CD4-positive, alpha-beta T cell treated with Interleukin-17A for 4 hours (primary cell): ENCODE measurements around the gene ATP10B.
"Not testable (repeated sequence)": the region's sequence is repeated elsewhere in the genome, so short reads cannot be mapped to it uniquely, and the experiment has no call there.

Source experiments
- DNase-seq: peaks from one replicate; pipeline ENCODE4 v3.0.0-alpha.2; 2020; ENCODE audit warnings: mixed read lengths

The ATP10B gene

GRCh38 chr5:160852049-160852448 is at the start of gene ATP10B:
Gene ATP10B (minus strand): TSS chr5:160852211. CDS start chr5:160688074, 164,137 bp downstream.
- no peak for DNase-seq

- DNase-seq, result no peak
Measured at GRCh38 chr5:160901656-160902055, 49.6 kb upstream of the ATP10B start.

DNA sequence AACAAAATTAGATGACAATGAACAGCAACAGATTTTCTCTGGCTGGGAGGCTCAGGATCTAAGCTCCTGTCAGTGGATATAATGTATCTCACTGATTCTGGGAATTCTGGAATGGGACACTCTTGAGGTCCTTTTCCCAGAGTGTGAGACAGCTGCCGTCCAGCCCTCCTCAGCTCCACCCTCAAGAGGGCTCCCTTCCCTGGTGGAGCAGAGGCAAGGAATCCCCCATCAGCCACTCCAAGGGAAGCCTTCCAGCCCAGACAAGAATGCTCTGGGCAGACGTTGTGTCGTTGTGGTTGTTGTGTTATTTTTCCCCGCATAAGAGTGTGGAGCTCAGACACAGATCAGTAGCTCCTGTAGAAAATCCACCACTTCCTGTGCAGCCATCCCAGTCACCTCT is 47.7 kb upstream of the ATP10B start:
- no peak for DNase-seq

GRCh38 chr5:160893180-160893964 is 41.4 kb upstream of the ATP10B start:
- not testable (repeated sequence) for DNase-seq

- no peak for DNase-seq
Measured at GRCh38 chr5:160887780-160888179, 35.8 kb upstream of the ATP10B start.

DNA sequence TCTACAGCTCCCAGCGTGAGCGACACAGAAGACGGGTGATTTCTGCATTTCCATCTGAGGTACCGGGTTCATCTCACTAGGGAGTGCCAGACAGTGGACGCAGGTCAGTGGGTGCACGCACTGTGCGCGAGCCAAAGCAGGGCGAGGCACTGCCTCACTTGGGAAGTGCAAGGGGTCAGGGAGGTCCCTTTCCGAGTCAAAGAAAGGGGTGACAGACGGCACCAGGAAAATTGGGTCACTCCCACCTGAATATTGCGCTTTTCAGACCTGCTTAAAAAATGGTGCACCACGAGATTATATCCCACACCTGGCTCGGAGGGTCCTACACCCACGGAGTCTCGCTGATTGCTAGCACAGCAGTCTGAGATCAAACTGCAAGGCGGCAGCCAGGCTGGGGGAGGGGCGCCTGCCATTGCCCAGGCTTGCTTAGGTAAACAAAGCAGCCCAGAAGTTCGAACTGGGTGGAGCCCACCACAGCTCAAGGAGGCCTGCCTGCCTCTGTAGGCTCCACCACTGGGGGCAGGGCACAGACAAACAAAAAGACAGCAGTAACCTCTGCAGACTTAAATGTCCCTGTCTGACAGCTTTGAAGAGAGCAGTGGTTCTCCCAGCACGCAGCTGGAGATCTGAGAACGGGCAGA is 21.7 kb upstream of the ATP10B start:
- not testable (repeated sequence) for DNase-seq

DNA sequence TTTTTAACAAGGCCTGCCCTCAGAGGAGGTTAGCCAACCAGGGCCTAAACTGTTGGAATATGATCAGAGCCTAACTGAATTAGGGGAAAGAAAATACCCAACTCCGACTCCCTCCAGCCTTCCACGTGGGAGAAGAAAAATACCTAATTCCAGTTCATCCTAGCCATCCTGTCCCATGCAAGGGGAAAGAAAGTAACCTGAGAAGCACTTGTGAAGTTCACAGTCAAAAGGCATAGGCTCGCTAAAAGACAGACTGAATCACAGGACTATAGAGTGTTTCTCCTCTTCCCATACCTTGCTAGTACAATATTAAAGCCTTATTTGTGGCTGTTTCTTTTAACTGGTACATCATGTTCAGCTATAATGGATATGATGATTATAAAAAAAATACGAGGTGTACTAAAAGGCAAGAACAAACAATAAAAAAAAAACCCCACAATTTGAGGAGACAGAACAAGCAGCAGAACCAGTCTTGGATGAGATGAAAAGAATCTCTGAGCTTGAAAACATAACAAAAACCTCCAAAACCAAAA is 18.0 kb upstream of the ATP10B start:
- no peak for DNase-seq

DNA sequence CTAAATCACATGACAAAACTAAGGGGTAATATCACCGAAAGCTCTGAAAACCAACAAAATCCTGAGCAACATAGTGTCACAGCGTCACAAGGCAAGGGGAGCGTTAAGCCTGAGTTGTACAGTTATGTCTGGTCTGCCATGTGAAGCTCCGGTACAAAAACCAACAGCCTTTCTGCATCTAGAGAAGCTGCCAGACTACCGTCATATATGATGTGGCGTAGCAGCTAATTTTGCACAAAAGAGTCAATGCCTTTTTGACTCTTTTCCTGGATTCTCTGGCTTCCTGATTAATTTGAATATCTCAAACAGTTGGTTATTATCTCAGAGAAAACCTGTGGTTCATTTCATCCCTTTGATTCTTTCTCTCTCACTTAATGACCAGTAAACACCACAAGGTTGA is 16.0 kb upstream of the ATP10B start:
- no peak for DNase-seq

- no peak for DNase-seq
Measured at GRCh38 chr5:160851451-160851850, 560 bp downstream of the ATP10B start.

DNA sequence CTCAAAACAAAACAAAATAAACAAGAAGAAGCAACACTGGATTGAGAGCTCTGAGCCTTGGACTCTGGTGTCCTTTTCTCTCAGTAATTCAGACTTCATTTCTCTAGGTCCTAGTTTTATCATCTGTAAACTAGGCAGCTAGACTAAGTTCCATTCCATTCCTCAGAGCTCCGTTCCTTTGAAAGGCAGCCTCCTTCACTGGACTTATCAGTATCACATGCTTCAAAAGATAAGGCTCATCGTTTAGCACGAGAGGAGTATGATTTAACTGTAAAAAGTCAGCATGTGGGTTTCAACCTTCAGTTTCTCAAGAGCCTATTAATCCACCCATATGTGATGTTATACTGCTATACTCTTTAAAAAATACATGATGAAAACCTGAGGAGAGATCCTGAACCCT is 1.6 kb downstream of the ATP10B start:
- DNase-seq, result no peak

DNA sequence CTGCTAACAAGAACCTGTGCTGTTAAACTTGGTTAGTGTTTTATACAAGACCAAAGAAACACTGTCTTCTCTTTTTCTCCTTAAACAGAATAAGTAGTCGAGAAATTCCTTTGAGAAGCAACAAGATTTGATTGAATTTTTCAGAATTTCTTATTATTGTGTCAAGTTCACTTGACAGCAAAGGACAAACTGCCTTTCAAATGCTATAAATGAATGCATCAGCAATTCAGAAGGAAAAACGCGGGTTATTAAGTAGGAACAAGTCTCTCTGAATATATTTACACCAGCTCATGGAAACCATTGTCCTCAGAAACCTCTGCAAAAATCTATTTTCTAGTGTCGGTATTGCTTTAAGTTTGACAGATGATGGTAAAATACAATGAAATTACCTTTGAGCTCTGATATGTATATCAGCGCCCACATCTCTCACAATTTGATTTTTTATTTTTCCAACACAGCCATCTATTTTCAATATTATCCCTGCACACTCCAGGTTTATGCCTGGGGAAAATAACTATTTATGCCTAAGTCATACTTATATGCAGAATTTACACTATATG is 4.4 kb downstream of the ATP10B start:
- DNase-seq, result no peak

GRCh38 chr5:160846642-160847041 is 5.4 kb downstream of the ATP10B start:
- no peak for DNase-seq

DNA sequence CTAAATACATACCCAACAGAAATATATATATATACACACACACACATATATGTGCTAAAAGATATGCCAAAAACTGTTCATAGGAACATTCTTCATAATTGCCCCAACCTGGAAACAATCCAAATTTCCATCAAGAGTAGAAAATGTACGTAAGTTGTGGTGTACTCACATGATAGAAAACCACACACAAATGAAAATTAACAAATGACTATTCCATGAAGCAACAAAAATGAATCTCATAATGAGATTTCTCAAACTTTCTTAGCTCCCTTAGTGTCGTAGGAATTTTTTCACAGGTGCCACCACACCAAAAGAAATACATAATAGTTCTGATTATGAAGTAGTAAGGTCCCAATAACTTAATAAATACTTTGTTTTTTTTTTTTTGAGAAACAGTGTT is 7.8 kb downstream of the ATP10B start:
- no peak for DNase-seq

DNA sequence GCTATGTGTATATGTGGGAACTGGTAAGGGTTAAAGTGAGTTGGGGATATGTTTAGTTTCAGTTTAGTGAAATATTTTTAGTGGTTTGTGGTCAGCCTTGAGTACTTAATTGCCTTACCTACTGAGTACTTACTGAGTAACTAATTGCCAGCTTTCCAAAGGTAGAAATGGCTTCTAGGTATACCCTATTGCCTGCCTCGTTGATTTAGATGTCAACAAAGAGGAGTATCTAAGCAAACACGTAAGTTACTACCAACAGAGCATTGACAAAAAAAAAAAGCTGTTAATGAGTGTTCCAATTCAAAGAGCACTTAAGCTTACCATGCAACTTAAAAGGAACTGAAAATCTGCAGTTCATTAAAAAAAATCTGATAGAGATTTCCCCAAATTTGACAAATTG is 8.8 kb downstream of the ATP10B start:
- DNase-seq, result no peak

GRCh38 chr5:160837749-160838593 is 14.0 kb downstream of the ATP10B start:
- no peak for DNase-seq

- no peak for DNase-seq
Measured at GRCh38 chr5:160837211-160837610, 14.8 kb downstream of the ATP10B start.

DNA sequence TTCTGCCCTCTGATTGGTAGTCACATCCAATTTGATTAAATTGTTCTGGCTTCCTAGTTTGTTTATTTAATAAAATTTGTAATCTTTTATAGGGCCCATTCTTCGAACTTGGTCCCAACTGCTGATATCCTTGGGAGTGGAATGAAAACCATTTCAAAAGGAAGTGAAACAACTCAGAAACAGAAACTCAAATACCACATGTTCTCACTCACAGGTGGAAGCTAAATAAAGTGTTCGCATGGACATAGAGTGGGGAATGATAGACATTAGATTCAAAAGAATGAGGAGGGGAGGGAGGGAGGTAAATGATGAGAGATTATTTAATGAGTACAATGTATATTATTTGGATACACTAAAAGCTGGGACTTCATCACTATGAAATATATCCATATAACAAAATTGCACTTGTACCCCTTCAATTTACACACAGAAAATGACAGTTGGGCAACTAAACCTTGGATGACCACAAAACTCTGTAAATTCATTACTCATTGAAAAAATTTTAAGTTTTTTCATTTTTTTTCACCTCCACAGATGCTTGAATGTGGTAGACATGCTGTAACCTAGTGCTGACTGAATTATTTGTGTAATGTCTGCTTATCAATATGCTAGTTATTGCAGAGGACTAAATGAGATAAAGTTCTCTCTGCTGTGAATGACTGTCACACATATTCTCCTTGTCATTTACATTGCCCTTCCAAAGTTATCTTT is 16.0 kb downstream of the ATP10B start:
- no peak for DNase-seq

DNA sequence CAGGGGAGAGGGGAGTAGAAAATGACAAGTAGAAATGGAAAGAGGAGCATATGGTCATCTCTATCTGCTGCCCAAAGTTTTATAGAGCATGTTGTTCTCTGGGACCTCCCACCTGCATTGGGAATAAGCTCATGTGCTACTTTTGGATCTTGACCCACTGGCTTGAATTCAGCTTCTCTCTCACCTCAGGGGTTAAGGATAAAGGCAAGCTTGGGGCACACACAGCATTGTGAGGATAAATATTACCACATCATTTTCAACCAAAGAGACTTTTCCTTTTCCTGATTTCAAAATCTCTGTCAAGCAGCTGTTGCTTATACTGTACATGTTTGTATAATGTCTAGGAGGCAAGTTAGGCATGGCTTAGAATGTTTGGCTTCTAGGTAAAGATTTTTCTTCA is 16.6 kb downstream of the ATP10B start:
- no peak for DNase-seq

DNA sequence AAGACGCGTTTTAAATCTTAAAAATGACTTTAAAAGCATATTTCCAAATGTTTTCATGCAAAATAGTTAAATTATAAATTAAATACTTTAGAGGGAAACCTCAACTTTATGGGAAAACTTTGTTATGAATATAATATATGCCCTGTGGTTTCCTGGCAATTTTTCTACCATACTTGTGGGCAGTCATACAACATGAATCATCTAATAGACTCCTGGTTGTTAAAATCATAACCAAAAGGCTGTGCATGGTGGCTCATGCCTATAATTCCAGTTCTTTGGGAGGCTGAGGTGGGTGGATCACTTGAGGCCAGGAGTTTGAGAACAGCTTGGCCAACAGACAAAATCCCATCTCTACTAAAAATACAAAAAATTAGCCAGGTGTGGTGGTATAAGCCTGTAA is 18.2 kb downstream of the ATP10B start:
- DNase-seq, result no peak

GRCh38 chr5:160831801-160832200 is 20.2 kb downstream of the ATP10B start:
- no peak for DNase-seq

GRCh38 chr5:160824301-160825001 is 27.6 kb downstream of the ATP10B start:
- no peak for DNase-seq

DNA sequence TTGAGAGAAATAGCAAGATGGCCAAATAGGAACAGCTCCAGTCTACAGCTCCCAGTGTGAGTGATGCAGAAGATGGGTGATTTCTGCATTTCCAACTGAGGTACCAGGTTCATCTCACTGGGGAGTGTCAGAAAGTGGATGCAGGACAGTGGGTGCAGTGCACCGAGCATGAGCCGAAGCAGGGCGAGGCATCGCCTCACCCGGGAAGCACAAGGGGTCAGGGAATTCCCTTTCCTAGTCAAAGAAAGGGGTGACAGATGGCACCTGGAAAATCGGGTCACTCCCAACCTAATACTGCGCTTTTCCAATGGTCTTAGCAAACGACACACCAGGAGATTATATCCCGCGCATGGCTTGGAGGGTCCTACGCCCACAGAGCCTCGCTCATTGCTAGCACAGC is 39.0 kb downstream of the ATP10B start:
- DNase-seq, result not testable (repeated sequence)
